T-cell (primary cell): ENCODE results near the gene HSD17B13. TPM values are rescaled to one million over a fixed set of nuclear protein-coding genes. Genes with fewer than 3 reads are reported as not detected.

Experiments
- ATAC-seq, 4 experiments: fragments of 200-7000 bp in 3 of 4; fragments of 150-1000 bp in 1 of 4; cut with Tn5 transposase; replicated peaks in 1 of 4; 1 replicate in 3 of 4; 2 replicates in 1 of 4; pipeline ENCODE4 v1.10.0; 2021; ENCODE audit warnings: moderate library complexity in 3 of 4, mild to moderate bottlenecking in 2 of 4, moderate number of reproducible peaks in 1 of 4
- CTCF ChIA-PET, 2 donors: fragments of 300-600 bp; sonication (Branson Sonifier 250); formaldehyde crosslinking; loops; one replicate each; lab custom pipeline; 2022; ENCODE audit warnings: antibody characterized with exemption in 2 of 2; lab: Charles Lee
- POLR2A ChIA-PET, 2 donors: fragments of 300-600 bp; sonication (Branson Sonifier 250); formaldehyde crosslinking; loops; one replicate each; lab custom pipeline; 2022; ENCODE audit warnings: antibody characterized with exemption in 2 of 2; lab: Charles Lee
- DNase-seq, 35 experiments: peaks; one replicate each; pipeline versions ENCODE4 v3.0.0 to v3.0.0-alpha.2; 2013 to 2023
- H3K27ac ChIP-seq: one replicate; pipeline ENCODE4 v1.5.1; 2013; ENCODE audit warnings: low read length
- H3K27me3 ChIP-seq, 2 experiments: replicated peaks in 1 of 2; 1 replicate in 1 of 2; 2 replicates in 1 of 2; pipeline versions ENCODE4 v1.6.1 to v1.7.0; 2013; ENCODE audit warnings: low read length in 1 of 2, mixed read lengths in 1 of 2; ENCODE audit not compliant: control insufficient read depth in 2 of 2, insufficient read depth in 2 of 2; ENCODE audit errors: extremely low read depth in 1 of 2
- H3K36me3 ChIP-seq, 2 donors: 1 replicate in 1 of 2; 2 replicates in 1 of 2; pipeline versions ENCODE4 v1.6.1 to v1.7.0; 2013; ENCODE audit warnings: low read length in 1 of 2; ENCODE audit not compliant: control insufficient read depth in 2 of 2, insufficient read depth in 1 of 2; ENCODE audit errors: extremely low read depth in 1 of 2
- H3K4me1 ChIP-seq, 2 experiments: 1 replicate in 1 of 2; 2 replicates in 1 of 2; pipeline versions ENCODE4 v1.6.1 to v1.7.0; 2013; ENCODE audit warnings: low read length in 2 of 2, mixed read lengths in 1 of 2; ENCODE audit not compliant: insufficient read depth in 2 of 2, control insufficient read depth in 1 of 2; ENCODE audit errors: extremely low read depth in 1 of 2
- H3K4me3 ChIP-seq, 2 donors: 1 replicate in 1 of 2; 2 replicates in 1 of 2; pipeline versions ENCODE4 v1.5.1 to v1.7.0; 2013; ENCODE audit warnings: mild to moderate bottlenecking in 2 of 2, low read length in 1 of 2, moderate library complexity in 1 of 2; ENCODE audit not compliant: control insufficient read depth in 1 of 2; ENCODE audit errors: extremely low read depth in 1 of 2
- H3K9me3 ChIP-seq: 2 replicates; pipeline ENCODE4 v1.7.0; 2013
- H3K27ac Mint-ChIP-seq, 2 donors: one replicate each; pipeline ENCODE4 v1.8.0; 2020 to 2021; ENCODE audit warnings: mild to moderate bottlenecking in 2 of 2, mixed read lengths in 2 of 2
- H3K27me3 Mint-ChIP-seq, 2 donors: one replicate each; pipeline ENCODE4 v1.8.0; 2021 to 2022; ENCODE audit warnings: mixed read lengths in 2 of 2
- H3K36me3 Mint-ChIP-seq: one replicate; pipeline ENCODE4 v1.8.0; 2021; ENCODE audit warnings: mixed read lengths
- H3K4me1 Mint-ChIP-seq, 3 donors: one replicate each; pipeline ENCODE4 v1.8.0; 2020 to 2022; ENCODE audit warnings: mixed read lengths in 3 of 3, mild to moderate bottlenecking in 1 of 3
- H3K4me3 Mint-ChIP-seq, 3 donors: one replicate each; pipeline ENCODE4 v1.8.0; 2020 to 2022; ENCODE audit warnings: mild to moderate bottlenecking in 3 of 3, mixed read lengths in 3 of 3, moderate library complexity in 3 of 3
- H3K9me3 Mint-ChIP-seq, 3 donors: one replicate each; pipeline ENCODE4 v1.8.0; 2020 to 2022; ENCODE audit warnings: mixed read lengths in 3 of 3
- WGBS: methylation state at CpG from one replicate; pipeline ENCODE4 v1.1.5; 2013; ENCODE audit warnings: missing lambda C conversion rate; ENCODE audit not compliant: insufficient coverage; 5-methylcytosine and 5-hydroxymethylcytosine counted together
- total RNA-seq, 35 experiments: library from RNA in 6 of 35; stranded (reverse) in 6 of 35; fragments of 120-200 nt in 1 of 35; gene quantifications; one replicate each; pipeline versions ENCODE4 v1.2.1 to v1.2.4 and lab custom pipeline; 2013 to 2026

The HSD17B13 gene
- total RNA-seq, 5 donors from 2014 or later (not counting 1 experiment from before 2014, with no cell fraction given), result 0.23 to 0.86 (median 0.60) TPM

DNA sequence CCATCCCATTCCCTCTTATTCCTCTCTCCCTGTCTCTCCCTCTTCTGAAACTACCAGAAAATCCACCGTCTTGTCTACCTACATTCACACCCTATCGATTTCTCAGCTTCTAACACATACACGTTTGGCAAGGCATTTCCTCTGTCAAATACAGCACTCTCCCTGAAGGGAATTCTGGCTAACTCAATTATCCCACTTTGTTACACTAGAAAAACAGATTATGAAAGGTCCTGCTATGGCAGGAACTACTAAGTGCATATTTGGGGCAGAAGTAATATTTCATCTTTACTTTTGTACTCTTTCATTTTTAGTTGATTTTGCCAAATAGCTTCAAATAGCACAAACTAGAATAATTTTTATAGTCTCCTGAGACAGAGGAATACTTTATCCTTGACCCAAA, 55.7 kb downstream of the HSD17B13 start:
- ATAC-seq (no peak), DNase-seq (no peak)
- ChIA-PET POLR2A (interaction anchor here in 1 of 2 donors (0.6 kb wide), 1 partner anchor 13 kb away, joined by 3 read pairs; no protein-coding TSS in a partner anchor), CTCF (no interaction called here)
- 100% methylated on average over 2 of the region's 3 CpGs for WGBS
- peaks cover 0 to 3% (median 0%) of the 10 kb centered on the region in 3 donors for H3K4me1 Mint-ChIP-seq
- Histone ChIP-seq H3K4me3 (no peak overlapping the region), H3K27me3 (peaks cover 0 to 6% of the 10 kb centered on the region in 2 experiments), H3K36me3 (no peaks in the 10 kb centered on the region), H3K27ac (no peak overlapping the region), H3K9me3 (no peaks in the 10 kb centered on the region), H3K4me1 (no peaks in the 10 kb centered on the region)
- peaks cover 7 to 15% of the 10 kb centered on the region in 2 donors for H3K27me3 Mint-ChIP-seq
- no peak overlapping the region for H3K4me3 Mint-ChIP-seq
- peaks cover 4 to 5% (median 4%) of the 10 kb centered on the region in 3 donors for H3K9me3 Mint-ChIP-seq
- no peak overlapping the region for H3K27ac Mint-ChIP-seq
- H3K36me3 Mint-ChIP-seq, result no peaks in the 10 kb centered on the region

DNA sequence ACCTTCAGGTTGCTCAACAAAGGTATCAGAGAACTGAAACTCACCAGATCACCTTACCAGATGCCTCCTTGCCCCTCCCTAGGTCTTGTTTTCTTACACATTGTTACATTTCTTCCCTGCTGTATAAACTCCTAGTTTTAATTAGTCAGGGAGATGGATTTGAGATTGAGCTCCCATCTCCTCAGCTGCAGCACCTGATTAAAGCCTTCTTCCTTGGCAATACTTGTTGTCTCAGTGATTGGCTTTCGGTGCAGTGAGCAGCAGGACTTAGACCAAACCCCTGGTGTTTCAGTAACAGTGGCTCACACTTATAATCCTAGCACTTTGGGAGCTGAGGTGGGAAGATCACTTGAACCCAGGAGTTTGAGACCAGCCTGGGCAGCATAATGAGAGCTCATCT, 59.8 kb downstream of the HSD17B13 start:
- no peaks in the 10 kb centered on the region for H3K36me3 ChIP-seq
- ChIA-PET CTCF (interaction anchor here in 1 of 2 donors (1.0 kb wide), 1 partner anchor 17 kb away, joined by 3 read pairs; no protein-coding TSS in a partner anchor), POLR2A (no interaction called here)
- Mint-ChIP-seq H3K36me3 (no peaks in the 10 kb centered on the region), H3K27ac (no peak overlapping the region), H3K27me3 (peaks cover 3 to 12% of the 10 kb centered on the region in 2 donors), H3K9me3 (peaks cover 4 to 5% (median 4%) of the 10 kb centered on the region in 3 donors), H3K4me1 (peaks cover 0 to 3% (median 0%) of the 10 kb centered on the region in 3 donors), H3K4me3 (no peak overlapping the region)
- no peak overlapping the region for H3K4me3 ChIP-seq
- H3K9me3 ChIP-seq, result no peaks in the 10 kb centered on the region
- H3K4me1 ChIP-seq, result no peaks in the 10 kb centered on the region
- no peaks in the 10 kb centered on the region for H3K27me3 ChIP-seq
- DNase-seq, result no peak
- ATAC-seq, result no peak
- H3K27ac ChIP-seq, result no peak overlapping the region
- no CpG with 5 or more reads among the region's 1 CpG for WGBS

DNA sequence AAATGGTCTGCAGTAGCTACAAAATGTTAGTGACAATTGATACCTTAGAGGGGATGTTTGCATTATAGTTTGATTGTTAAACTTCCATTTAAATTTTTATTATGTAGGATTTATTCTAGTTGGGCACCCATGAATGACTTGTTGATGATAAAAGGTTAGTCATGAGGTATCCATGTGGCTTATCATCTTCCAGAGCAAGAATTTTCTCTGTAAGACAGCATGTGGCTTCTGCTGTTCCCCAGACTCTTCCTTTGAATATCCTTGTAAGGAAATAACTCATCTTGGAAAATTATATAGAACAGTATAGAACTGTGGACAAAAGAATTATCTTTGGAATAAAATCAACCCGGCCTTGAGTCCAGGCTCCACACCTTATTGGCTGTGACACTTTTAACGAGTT, 62.2 kb downstream of the HSD17B13 start:
- ATAC-seq, result no peak
- CTCF ChIA-PET, result no interaction called here

DNA sequence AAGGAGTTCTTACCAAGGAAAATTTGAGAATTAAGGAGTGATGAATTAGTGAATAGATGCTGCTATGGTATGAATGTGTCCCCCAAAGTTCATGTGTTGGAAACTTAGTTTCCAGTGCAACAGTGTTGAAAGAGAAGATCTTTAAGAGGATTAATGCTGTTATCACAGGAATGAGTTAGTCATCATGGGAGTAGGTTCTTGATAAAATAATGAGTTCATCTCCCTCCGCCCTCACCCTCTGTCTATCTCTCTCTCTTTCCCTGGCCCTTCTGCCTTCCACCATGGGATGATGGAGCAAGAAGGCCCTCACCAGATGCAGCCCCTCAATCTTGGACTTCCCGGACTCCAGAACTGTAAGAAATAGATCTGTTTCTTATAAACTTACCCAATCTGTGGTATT, 64.0 kb downstream of the HSD17B13 start:
- Mint-ChIP-seq H3K9me3 (peaks cover 7 to 11% (median 8%) of the 10 kb centered on the region in 3 donors), H3K27me3 (no peaks in the 10 kb centered on the region), H3K27ac (no peak overlapping the region), H3K4me3 (no peak overlapping the region), H3K36me3 (no peaks in the 10 kb centered on the region), H3K4me1 (no peaks in the 10 kb centered on the region)
- ATAC-seq (no peak), DNase-seq (no peak)
- Histone ChIP-seq H3K27me3 (no peaks in the 10 kb centered on the region), H3K4me1 (no peaks in the 10 kb centered on the region), H3K9me3 (no peaks in the 10 kb centered on the region), H3K27ac (no peak overlapping the region), H3K36me3 (no peaks in the 10 kb centered on the region), H3K4me3 (no peak overlapping the region)
- POLR2A ChIA-PET, result no interaction called here
- CTCF ChIA-PET, result no interaction called here
- WGBS, result no CpG with 5 or more reads among the region's 2 CpGs

More for the DNA sequence above, 62.2 kb downstream of the HSD17B13 start:
- peaks cover 0 to 3% (median 0%) of the 10 kb centered on the region in 3 donors for H3K4me1 Mint-ChIP-seq
- H3K4me1 ChIP-seq, result no peaks in the 10 kb centered on the region
- H3K27ac Mint-ChIP-seq, result no peak overlapping the region
- H3K4me3 Mint-ChIP-seq, result no peak overlapping the region
- POLR2A ChIA-PET, result no interaction called here
- no peak for DNase-seq
- no peaks in the 10 kb centered on the region for H3K36me3 Mint-ChIP-seq
- H3K9me3 Mint-ChIP-seq, result peaks cover 7 to 11% (median 7%) of the 10 kb centered on the region in 3 donors
- H3K9me3 ChIP-seq, result no peaks in the 10 kb centered on the region
- H3K27me3 Mint-ChIP-seq, result peaks cover 3 to 4% of the 10 kb centered on the region in 2 donors
- no peak overlapping the region for H3K27ac ChIP-seq
- no peaks in the 10 kb centered on the region for H3K36me3 ChIP-seq
- H3K4me3 ChIP-seq, result no peak overlapping the region
- no peaks in the 10 kb centered on the region for H3K27me3 ChIP-seq
- no CpG with 5 or more reads among the region's 2 CpGs for WGBS

DNA sequence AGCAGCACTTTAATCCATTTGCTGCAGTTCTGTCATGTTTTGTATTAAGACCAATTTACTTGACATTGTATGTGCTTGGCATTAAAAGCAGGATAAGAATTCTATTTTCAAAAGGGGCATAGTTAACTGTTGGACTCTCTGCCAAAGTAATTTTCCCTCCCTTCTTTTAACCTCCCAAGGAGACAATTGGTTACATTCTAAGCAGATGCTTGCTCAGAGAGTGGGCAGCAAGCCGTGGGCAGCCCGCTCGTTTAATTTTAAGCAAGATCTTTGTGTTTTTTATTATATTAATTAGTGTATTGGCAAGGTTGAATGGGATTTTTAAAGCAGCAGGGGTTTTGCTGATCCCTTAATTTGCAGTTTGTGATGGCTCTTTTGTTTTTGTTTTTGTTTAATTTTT, 65.2 kb downstream of the HSD17B13 start:
- ChIA-PET CTCF (no interaction called here), POLR2A (no interaction called here)
- Mint-ChIP-seq H3K36me3 (no peaks in the 10 kb centered on the region), H3K4me1 (no peaks in the 10 kb centered on the region), H3K4me3 (no peak overlapping the region), H3K9me3 (peaks cover 3 to 7% (median 4%) of the 10 kb centered on the region in 3 donors), H3K27ac (no peak overlapping the region), H3K27me3 (no peaks in the 10 kb centered on the region)
- H3K27me3 ChIP-seq, result no peaks in the 10 kb centered on the region
- H3K4me1 ChIP-seq, result no peaks in the 10 kb centered on the region
- 60% methylated on average over 2 of the region's 3 CpGs for WGBS
- no peak overlapping the region for H3K4me3 ChIP-seq
- H3K36me3 ChIP-seq, result no peaks in the 10 kb centered on the region
- no peak for ATAC-seq
- H3K9me3 ChIP-seq, result no peaks in the 10 kb centered on the region
- H3K27ac ChIP-seq, result no peak overlapping the region
- DNase-seq, result no peak

DNA sequence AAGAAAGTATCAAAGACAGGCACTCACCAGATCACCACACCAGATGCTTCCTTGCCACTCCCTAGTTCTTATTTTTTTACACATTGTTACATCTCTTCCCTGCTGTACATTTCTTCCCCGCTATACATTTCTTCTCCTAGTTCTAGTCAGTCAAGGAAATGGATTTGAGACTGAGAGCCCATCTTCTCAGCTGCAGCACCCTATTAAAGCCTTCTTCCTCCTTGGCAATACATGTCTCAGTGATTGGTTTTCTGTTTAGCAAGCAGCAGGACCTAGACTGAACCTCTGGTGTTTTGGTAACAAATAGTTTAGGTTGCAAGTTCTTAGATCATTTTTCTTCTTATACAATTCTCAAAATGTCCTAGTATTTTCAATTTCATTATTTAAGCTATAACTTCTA, 66.9 kb downstream of the HSD17B13 start:
- Histone ChIP-seq H3K27ac (no peak overlapping the region), H3K9me3 (no peaks in the 10 kb centered on the region), H3K36me3 (no peaks in the 10 kb centered on the region), H3K27me3 (no peaks in the 10 kb centered on the region), H3K4me3 (no peak overlapping the region), H3K4me1 (no peaks in the 10 kb centered on the region)
- H3K9me3 Mint-ChIP-seq, result peaks cover 3 to 7% (median 4%) of the 10 kb centered on the region in 3 donors
- POLR2A ChIA-PET, result no interaction called here
- H3K27ac Mint-ChIP-seq, result no peak overlapping the region
- H3K4me1 Mint-ChIP-seq, result no peaks in the 10 kb centered on the region
- ATAC-seq (no peak), DNase-seq (no peak)
- no CpG with 5 or more reads among the region's 1 CpG for WGBS
- H3K36me3 Mint-ChIP-seq, result no peaks in the 10 kb centered on the region
- no peak overlapping the region for H3K4me3 Mint-ChIP-seq
- CTCF ChIA-PET, result no interaction called here
- H3K27me3 Mint-ChIP-seq, result no peaks in the 10 kb centered on the region
